GM21528 (cell line): ENCODE data around the gene ICAM2.
"Not testable (repeated sequence)": the region's sequence is repeated elsewhere in the genome, so short reads cannot be mapped to it uniquely, and the experiment has no call there.

Source experiments
- ATAC-seq: cut with Tn5 transposase; IDR thresholded peaks from one replicate; pipeline ENCODE4 v1.9.1; 2021; ENCODE audit warnings: mild to moderate bottlenecking, moderate library complexity; ENCODE audit not compliant: unreplicated experiment, low FRiP score

The ICAM2 gene

DNA sequence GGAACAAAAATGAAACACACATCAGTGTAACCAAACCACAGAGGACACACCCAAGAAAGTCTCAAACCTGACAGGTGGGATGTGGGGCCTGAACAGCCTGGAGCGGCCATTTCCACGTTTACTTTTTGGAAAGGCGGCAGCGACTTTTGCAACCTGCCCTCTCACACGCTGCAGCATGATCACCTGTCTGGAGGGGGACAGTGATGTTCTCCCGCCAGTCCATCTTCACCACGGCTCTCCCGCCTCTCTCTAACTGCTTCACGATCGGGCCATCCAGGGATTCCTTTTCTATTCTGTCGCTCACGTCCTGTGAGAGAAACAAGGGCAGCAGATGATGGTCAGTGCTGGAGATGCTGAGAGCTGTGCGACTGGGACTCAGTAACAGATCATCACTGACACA is 24.7 kb upstream of the ICAM2 start:
- no peak for ATAC-seq

DNA sequence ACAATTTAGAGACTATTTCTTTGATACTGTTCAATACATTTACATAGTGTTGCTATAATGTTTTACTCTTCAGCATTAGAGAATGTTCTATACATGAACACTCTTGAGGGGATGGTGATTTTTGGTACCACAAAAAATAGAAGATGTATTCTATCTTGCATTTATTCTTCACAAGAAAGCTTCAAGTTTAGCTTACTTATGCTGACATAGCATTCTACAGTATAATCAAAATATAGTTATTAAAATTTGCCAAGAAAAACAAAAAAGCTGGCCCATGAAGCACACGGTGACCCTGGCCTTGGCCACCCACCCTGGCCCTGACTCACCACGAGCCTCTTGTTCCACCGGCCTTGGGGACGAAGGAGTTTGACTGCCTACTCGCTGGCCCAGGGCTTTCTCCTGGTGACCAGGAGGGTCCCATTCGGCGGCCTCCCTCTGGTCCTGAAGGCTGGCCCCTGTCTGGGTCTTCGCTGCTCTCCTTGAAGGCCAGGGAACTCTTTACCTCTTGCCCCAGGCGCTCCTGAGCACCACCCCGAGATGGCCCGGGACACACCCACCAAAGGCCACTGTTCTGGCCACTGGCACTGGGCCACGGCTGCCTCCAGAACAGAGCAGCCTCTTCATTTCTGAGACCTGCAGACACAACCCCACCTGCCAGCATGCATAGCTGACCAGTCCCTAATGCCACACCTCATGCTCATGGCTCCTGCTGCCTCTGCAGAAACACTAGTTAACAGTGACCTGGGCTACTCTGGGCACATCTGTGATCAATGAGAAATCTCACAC is 22.5 kb upstream of the ICAM2 start:
- no peak for ATAC-seq

- no peak for ATAC-seq
Measured at GRCh38 chr17:64041912-64042311, 21.5 kb upstream of the ICAM2 start.

DNA sequence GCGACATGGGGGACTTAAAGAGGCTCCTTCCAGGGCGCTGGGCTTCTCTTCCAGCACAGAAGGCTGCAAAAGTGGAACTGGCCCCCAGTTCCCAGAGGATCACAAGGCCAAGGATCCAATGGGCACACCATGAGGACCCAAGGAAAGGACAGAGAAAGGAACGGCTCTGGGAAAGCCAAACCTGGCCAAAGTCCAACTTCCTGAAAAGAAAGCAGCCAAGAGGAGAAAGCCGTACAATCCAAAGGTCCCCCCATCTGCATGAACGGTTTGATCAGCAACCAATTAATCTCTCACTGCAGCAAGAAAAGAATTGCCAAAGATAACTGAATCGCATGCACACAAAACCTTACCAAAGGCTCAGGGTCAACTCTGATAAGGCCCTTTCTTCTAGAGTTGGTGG is 19.8 kb upstream of the ICAM2 start:
- ATAC-seq = no peak

DNA sequence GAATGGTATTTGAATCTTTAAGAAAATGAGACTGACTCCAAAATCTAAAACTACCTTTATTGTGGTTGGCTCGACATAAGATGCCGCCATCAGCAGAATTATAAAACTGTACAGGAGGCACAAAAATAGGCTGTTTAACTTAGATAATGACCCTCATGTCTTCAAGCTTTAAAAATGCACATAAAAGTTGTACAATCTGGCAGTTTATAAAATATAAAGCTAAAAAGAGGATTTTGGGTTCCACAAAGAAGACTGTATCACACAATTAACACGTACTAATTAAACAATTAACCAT is 18.6 kb upstream of the ICAM2 start:
- ATAC-seq = no peak

- no peak for ATAC-seq
Measured at GRCh38 chr17:64038331-64039105, 18.1 kb upstream of the ICAM2 start.

GRCh38 chr17:64037802-64038201 is 17.4 kb upstream of the ICAM2 start:
- ATAC-seq = no peak

- ATAC-seq = no peak
Measured at GRCh38 chr17:64037180-64037579, 16.7 kb upstream of the ICAM2 start.

DNA sequence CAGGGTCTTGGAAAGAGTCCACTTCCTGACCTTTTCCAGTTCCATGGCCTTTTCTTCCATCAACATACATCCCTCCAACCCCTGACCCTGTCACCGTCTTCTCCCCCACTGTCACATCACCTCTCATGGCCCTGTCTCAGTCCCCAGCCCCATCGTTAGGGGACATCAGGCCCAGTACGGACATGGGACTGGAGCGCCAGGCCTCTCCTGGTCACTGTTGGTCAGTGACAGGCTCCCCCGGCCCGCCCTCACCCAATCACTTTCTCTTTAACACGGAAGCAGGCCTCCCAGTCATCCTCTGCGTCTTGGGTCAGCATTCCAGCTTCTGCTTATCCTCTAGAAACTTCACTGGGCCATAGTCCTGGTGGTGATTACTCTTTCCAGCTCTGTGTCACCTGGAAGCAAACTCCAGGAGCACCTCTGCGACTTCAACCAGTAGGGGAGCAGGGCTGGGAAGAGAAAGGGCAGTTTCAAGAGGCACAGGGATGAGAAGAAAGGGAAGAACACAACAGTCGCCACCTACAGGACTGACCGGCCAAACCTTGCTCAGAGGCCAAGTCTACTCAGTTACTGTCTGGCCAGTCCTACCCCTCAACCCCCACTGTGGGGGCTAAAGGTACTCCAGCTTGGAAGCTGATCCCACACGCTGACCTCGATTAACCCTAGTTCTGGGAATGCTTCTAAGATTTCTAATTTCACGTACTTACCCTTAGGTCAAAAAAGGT is 15.9 kb upstream of the ICAM2 start:
- no peak for ATAC-seq

- ATAC-seq = no peak
Measured at GRCh38 chr17:64032081-64032480, 11.6 kb upstream of the ICAM2 start.

GRCh38 chr17:64028874-64029464 is 8.5 kb upstream of the ICAM2 start:
- ATAC-seq = no peak

DNA sequence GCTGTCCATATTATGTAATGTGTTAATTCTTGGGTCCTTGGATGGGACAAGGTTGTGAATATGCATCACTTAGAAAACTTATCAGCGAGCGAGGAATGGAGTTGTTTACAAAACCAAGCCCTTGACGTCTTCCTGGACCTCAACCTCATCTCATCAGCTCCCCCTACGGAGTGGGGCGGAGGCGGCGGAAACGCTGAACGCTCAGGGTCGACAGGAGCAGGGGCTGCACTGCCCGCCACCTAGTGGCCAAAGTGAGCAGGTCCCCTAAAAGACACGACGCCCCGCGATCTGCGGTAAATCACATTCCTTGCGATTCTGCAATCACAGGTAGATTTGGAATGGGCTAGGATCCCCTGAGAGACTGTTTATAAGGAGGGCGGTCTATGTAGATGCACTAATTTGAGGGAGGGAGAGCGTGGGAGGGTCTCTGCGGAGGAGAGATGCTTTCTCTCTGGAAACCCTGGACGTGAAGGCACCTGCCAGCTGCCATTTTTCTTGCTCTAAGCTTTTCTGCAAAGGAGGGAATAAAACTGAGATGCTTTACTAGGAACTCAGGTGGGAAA is 5.4 kb upstream of the ICAM2 start:
- ATAC-seq = peak; percentile 64

DNA sequence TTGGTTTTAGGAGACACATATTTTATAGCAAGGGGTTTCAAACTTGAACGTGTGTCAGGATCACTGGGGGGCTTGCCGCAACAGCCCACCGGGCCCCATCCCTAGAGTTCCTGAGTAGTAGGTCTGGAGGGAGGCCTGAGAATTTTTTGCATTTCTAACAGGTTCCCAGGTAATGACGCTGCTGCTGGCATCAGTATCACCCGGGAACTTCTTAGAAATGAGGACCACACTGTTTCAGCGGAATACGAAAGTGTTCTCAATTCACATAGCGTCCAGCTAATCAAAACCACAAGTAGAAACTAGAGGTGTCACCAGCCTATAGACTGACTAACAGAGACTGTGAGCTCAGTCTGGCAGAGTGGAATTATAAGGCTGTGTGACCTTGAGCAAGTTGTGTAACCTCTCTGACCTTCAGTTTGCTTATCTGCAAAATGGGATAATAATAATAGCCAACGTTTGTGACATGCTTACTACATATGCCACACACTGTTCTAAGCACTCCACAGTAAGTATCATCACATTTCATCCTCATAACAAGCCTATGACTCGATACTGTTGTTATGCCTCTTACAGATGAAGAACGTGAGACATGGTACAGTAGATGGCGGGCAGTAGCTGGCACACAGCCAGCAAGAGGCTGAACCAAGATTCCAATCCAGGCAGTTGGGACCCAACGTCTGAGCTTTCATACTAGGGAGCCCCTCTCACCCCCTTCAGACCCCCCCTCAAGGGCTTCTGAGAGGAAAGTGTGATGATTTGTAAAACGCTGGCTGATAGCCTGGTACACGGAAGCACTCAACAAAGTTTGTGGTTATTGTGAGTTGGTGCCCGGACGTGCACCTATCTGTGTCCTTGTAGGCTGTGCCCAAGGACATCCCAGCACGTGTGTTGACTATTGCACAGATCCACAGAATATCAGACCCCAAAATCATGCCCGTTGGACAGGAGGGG is 4.6 kb upstream of the ICAM2 start:
- no peak for ATAC-seq

- ATAC-seq = no peak
Measured at GRCh38 chr17:64024215-64024654, 3.8 kb upstream of the ICAM2 start.

- no peak for ATAC-seq
Measured at GRCh38 chr17:64022611-64023063, 2.2 kb upstream of the ICAM2 start.

GRCh38 chr17:64019551-64019961 is 877 bp downstream of the ICAM2 start:
- not testable (repeated sequence) for ATAC-seq

DNA sequence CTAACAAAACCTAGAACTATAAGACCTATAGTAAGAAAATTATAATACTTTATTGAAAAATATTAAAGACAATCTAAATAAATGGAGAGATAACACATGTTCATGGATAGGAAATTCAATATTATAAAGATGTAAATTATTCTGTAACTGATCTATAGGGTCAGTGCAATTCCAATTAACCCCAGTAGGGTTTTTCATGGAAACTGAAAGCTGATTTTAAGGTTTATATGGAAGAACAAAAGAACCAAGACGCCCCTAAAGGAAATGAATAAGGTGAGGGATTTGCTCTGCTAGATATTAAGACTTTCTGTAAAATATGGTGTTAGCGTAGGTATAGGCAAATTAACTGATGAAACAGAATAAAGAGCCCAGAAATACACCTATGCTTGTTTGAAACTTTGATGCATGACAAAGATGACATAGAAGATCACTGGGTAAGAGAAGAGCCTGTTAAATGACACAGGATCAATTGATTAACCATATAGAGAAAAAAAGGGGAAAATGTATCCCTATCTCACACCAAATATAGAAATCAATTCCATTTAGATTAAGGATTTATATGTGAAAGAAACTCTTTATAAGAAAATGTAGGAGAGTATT is 3.0 kb downstream of the ICAM2 start:
- ATAC-seq = no peak

- no peak for ATAC-seq
Measured at GRCh38 chr17:64016974-64017373, 3.5 kb downstream of the ICAM2 start.

DNA sequence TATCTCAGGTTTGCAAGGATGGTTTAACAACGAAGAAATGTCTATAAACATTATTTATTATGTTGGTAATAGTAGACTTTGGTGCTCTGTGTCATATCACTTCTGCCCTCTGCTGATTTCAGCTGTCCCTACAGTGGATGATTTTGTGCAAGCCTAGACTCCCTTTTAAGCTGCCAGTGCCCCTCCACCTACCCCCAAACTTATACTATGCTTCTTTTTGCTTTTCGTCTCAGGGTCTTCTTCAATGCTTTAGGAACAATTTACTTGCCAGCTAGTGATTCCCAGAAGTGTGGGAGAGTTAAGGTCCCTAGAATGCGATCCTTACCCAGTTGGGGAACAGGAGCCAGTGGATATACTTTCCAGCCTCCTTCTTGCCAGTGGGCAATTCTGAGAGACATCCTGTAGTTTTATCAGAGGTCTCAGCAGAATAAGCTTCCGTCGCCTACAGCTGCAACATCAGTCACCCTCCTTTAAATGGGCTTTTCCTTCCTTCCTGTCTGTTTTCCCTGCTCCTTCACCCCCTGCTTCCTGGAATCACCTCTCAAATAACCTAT is 4.1 kb downstream of the ICAM2 start:
- ATAC-seq = no peak
